ENCODE results near the gene IL10RB.
"Not testable (repeated sequence)": the region's sequence is repeated elsewhere in the genome, so short reads cannot be mapped to it uniquely, and the experiment has no call there.

The IL10RB gene

DNA sequence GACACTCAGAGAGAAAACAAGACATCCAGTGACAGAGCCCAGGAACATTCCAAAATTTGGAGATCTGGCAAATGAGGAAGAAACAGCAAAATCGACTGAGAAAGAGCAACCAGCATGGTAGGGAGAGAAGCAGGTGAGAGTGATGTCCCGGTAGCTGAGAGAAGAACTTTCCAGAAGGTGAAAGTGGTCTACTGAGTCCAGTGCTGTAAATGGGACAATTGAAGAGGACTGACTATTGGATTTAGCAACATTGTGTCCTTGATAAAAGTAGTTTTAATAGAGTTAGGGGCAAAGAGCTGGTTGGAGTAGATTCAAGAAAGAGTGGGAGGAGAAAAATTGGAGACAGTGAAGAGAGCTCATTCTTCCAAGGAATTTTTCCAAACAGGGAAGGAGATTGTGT lies 15.0 kb upstream of the IL10RB start:
- TF ChIP-seq, protein P1, sequence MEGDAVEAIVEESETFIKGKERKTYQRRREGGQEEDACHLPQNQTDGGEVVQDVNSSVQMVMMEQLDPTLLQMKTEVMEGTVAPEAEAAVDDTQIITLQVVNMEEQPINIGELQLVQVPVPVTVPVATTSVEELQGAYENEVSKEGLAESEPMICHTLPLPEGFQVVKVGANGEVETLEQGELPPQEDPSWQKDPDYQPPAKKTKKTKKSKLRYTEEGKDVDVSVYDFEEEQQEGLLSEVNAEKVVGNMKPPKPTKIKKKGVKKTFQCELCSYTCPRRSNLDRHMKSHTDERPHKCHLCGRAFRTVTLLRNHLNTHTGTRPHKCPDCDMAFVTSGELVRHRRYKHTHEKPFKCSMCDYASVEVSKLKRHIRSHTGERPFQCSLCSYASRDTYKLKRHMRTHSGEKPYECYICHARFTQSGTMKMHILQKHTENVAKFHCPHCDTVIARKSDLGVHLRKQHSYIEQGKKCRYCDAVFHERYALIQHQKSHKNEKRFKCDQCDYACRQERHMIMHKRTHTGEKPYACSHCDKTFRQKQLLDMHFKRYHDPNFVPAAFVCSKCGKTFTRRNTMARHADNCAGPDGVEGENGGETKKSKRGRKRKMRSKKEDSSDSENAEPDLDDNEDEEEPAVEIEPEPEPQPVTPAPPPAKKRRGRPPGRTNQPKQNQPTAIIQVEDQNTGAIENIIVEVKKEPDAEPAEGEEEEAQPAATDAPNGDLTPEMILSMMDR (IDR thresholded peaks at IDR 0.05; ENCODE audit: low read depth, low read length), result no peak
- DNase-seq (ENCODE audit: extremely low read depth, low read depth), result no peak

DNA sequence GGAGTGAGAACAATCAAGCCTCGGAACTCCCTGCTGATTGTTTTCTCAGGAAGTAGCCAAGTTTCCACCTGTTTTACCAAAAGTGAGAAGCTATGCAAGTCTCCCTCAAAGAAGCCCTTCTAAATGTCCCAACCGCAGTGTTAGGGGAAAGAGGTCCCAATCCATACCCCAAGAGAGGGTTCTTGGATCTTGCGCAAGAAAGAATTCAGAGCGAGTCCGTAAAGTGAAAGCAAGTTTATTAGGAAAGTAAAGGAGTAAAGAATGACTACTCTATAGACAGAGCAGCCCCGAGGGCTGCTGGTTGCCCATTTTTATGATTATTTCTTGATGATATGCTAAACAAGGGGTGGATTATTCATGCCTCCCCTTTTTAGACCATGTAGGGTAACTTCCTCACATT lies 12.8 kb upstream of the IL10RB start:
- DNase-seq (ENCODE audit: extremely low read depth, low read depth), result not testable (repeated sequence)

- TF ChIP-seq, protein P1 (IDR thresholded peaks at IDR 0.05; ENCODE audit: low read depth, low read length), result no peak
- no peak for DNase-seq (ENCODE audit: extremely low read depth, low read depth)
Observed at GRCh38 chr21:33254766-33255165, 11.4 kb upstream of the IL10RB start.

DNA sequence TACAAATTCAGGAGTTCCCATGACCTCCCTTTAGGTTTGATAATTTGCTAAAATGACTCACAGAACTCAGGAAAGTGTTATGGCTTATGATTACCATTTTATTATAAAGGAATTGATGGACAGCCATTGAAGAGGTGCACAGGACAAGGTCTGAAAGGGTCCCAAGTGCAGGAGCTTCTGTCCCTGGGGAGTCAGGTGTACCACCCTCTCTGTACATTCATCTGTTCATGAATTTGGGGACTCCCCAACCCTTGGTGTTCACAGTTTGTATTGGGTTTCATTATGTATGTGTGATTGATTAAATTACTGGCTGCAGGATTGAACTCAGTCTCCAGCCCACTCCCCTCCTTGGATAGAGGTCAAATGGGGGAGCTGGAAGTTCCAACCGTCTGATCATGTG lies 10.8 kb upstream of the IL10RB start:
- no peak for DNase-seq (ENCODE audit: extremely low read depth, low read depth)
- TF ChIP-seq, protein P1 (IDR thresholded peaks at IDR 0.05; ENCODE audit: low read depth, low read length), result no peak

DNA sequence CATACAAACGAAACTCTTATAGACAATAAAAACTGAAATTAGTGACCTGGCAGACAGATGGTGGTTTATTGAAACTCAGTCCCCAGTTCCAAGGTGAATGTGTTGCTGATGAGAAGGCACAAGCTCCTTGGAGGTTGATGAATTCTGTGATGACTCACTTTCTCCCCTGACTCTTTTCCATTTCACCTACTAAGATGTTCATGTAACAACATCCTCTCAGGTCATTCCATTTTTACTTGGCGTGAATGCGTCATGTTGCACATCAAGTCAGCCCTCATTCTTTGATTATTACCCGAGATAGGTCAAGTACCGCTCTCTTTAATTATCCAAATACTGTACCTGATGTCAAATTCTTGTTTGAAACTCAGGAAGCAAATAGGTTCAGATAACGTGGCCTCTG lies 10.1 kb upstream of the IL10RB start:
- TF ChIP-seq, protein P1 (IDR thresholded peaks at IDR 0.05; ENCODE audit: low read depth, low read length), result no peak

DNA sequence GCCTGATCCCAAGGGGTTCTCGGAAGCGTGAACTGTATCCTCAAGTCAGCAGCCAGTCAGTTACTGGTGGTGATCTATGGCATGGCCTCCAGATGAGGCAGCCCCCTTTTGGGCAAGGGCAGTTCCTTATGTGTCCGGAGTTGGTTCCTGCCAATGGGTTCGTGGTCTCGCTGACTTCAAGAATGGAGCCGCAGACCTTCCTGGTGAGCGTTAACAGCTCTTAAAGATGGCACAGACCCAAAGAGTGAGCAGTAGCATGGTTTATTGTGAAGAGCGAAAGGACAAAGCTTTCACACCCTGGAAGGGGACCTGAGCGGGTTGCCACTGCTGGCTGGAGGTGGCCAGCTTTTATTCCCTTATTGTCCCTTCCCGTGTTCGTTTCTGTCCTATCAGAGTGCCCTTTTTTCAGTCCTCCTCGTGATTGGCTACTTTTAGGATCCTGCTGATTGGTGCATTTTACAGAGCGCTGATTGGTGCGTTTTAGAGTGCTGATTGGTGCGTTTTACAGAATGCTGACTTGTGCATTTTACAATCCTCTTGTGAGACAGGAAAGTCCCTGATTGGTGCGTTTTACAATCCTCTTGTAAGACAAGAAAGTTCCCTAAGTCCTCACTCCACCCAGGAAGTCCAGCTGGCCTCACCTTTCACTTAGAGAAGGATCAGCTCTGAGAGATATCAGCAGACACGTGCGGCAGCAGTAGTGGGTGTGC lies 8.9 kb upstream of the IL10RB start:
- TF ChIP-seq, protein P1 (IDR thresholded peaks at IDR 0.05; ENCODE audit: low read depth, low read length), result no peak

More for the DNA sequence above, 10.1 kb upstream of the IL10RB start:
- no peak for DNase-seq (ENCODE audit: extremely low read depth, low read depth)

GRCh38 chr21:33258475-33258874 lies 7.7 kb upstream of the IL10RB start:
- DNase-seq (ENCODE audit: extremely low read depth, low read depth), result no peak
- TF ChIP-seq, protein P1 (IDR thresholded peaks at IDR 0.05; ENCODE audit: low read depth, low read length), result no peak

More for the DNA sequence above, 8.9 kb upstream of the IL10RB start:
- no peak for DNase-seq (ENCODE audit: extremely low read depth, low read depth)

- TF ChIP-seq, protein P1 (IDR thresholded peaks at IDR 0.05; ENCODE audit: low read depth, low read length), result no peak
- no peak for DNase-seq (ENCODE audit: extremely low read depth, low read depth)
Observed at GRCh38 chr21:33259428-33259827, 6.7 kb upstream of the IL10RB start.
